ENCODE data around the gene MYO5C. TPM values are rescaled to one million over a fixed set of nuclear protein-coding genes. Genes with fewer than 3 reads are reported as not detected.

Gene MYO5C
- total and polyA plus RNA-seq, 2 of the 4 experiments (the other 2 are of a cell fraction) = under 0.01 to 0.03 TPM

DNA sequence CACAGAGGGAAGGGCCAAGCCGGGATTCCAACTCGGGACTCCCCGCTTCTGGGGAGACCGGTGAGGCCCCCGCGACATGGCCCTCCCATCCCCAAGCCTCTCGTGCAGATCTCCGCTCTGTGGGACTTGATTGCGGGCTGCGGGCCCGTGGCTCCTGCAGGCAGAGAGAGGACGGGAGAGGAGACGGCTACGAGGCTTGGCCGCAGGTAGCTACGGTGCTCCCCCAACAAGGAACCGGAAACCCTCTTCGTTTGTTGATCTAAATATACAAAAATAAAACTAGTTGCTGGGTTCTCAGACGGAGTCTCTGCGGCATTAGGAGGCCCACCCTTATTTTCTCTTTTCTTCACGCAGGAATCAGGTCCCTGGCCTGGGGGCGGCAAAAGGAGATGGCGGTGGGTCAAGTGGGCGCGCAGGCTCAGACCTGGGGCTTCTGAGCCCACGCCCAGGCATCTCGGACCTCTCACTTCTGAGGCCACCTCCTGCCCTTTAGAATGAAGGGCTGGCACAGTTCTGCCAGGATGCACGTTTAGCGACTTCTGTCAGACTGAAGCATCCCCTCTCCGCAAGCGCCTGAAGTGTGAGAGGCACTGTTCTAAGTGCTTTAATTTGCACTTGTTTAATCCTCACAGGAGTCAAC lies 115.3 kb downstream of the MYO5C start:
- Histone ChIP-seq H3K4ac (ENCODE audit: low read depth, low read length) (peak overlapping the region; percentile 49), H2AK5ac (ENCODE audit: low read depth, low read length) (no peak overlapping the region), H3K14ac (replicated peaks; ENCODE audit: low read depth, low read length) (peak overlapping the region; percentile 46), H2BK5ac (ENCODE audit: low read depth, low read length, poor library complexity, severe bottlenecking) (peak overlapping the region; percentile 46), H3K27ac (ENCODE audit: insufficient read depth, low read length) (peak overlapping the region; percentile 70), H4K5ac (ENCODE audit: low read depth, low read length) (peak overlapping the region; percentile 90), H4K20me1 (ENCODE audit: insufficient read depth, low read length) (no peaks in the 10 kb centered on the region), H2AK9ac (replicated peaks; ENCODE audit: low read depth, low read length, poor library complexity) (peak overlapping the region; percentile 65), H3K9me3 (ENCODE audit: control insufficient read depth, insufficient read depth, low read length) (no peaks in the 10 kb centered on the region), H3K36me3 (ENCODE audit: control insufficient read depth, insufficient read depth, low read length) (no peaks in the 10 kb centered on the region), H2BK120ac (ENCODE audit: low read depth, low read length) (peak overlapping the region; percentile 51; the same call in 1 of the 2 replicates), H3K4me1 (ENCODE audit: control insufficient read depth, insufficient read depth, low read length) (peaks cover 2% of the 10 kb centered on the region; the same call in 1 of the 2 replicates), H3K4me3 (ENCODE audit: insufficient read depth, low read depth, low read length) (peak overlapping the region; percentile 97), H3K4me2 (ENCODE audit: low read depth, low read length) (peak overlapping the region; percentile 98), H3K9ac (ENCODE audit: low read depth, low read length) (peak overlapping the region; percentile 83), H2BK20ac (ENCODE audit: low read depth, low read length) (no peak overlapping the region), H3K9me1 (ENCODE audit: insufficient read depth, low read length) (no peaks in the 10 kb centered on the region), H4K91ac (ENCODE audit: insufficient read depth, low read depth, low read length) (peak overlapping the region; percentile 53), H3K27me3 (ENCODE audit: control insufficient read depth, insufficient read depth, low read length) (no peaks in the 10 kb centered on the region; the same call in 1 of the 2 replicates), H3K23ac (ENCODE audit: low read depth, low read length) (peak overlapping the region; percentile 13; the same call in 1 of the 2 replicates), H3K56ac (ENCODE audit: extremely low read depth, insufficient read depth, low read length) (no peak overlapping the region), H4K8ac (ENCODE audit: low read depth in 2 of 2, low read length in 2 of 2) (peak overlapping the region; percentile 83 to 96), H2BK15ac (ENCODE audit: low read depth, low read length) (no peak overlapping the region), H2AFZ (replicated peaks; ENCODE audit: low read length, poor library complexity) (peak overlapping the region; percentile 99), H3K79me1 (ENCODE audit: low read depth in 1 of 2, low read length in 2 of 2) (peaks cover 10 to 18% of the 10 kb centered on the region in 2 experiments; a peak in 3 of 4 replicates), H3K18ac (ENCODE audit: low read depth, low read length) (peak overlapping the region; percentile 77)
- DNase-seq (no peak), ATAC-seq (ENCODE audit: low read depth) (no peak; the same call in 1 of the 2 replicates)
- no CpG with 5 or more reads among the region's 31 CpGs for WGBS, 2 experiments (ENCODE audit: extremely low coverage in 2 of 2, insufficient read length in 1 of 2)
- dilution Hi-C loops (cut with HindIII; ENCODE audit: low sequenced_read_pairs, unreplicated experiment) (no loop called here), in situ Hi-C loops (cut with MboI; ENCODE audit: low sequenced_read_pairs) (no loop called here), intact Hi-C loops (cut with micrococcal nuclease) (loop anchor here (5.0 kb wide), 1 partner anchor 557 kb away; no protein-coding TSS in a partner anchor)
- BruUV-seq (replicated peaks) = no TSS peak
- CTCF ChIA-PET = interaction anchor here (1.7 kb wide), 1 partner anchor 47 kb away, joined by 3 read pairs; no protein-coding TSS in a partner anchor
- TF ChIP-seq, protein P1, sequence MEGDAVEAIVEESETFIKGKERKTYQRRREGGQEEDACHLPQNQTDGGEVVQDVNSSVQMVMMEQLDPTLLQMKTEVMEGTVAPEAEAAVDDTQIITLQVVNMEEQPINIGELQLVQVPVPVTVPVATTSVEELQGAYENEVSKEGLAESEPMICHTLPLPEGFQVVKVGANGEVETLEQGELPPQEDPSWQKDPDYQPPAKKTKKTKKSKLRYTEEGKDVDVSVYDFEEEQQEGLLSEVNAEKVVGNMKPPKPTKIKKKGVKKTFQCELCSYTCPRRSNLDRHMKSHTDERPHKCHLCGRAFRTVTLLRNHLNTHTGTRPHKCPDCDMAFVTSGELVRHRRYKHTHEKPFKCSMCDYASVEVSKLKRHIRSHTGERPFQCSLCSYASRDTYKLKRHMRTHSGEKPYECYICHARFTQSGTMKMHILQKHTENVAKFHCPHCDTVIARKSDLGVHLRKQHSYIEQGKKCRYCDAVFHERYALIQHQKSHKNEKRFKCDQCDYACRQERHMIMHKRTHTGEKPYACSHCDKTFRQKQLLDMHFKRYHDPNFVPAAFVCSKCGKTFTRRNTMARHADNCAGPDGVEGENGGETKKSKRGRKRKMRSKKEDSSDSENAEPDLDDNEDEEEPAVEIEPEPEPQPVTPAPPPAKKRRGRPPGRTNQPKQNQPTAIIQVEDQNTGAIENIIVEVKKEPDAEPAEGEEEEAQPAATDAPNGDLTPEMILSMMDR (conservative IDR thresholded peaks at IDR 0.05; ENCODE audit: low read depth, low read length) = no peak
- TF ChIP-seq NFE2L2 (IDR thresholded peaks at IDR 0.05; ENCODE audit: low read depth, low read length) (no peak), CEBPB (IDR thresholded peaks at IDR 0.05; ENCODE audit: low read depth, low read length) (no peak), RCOR1 (IDR thresholded peaks at IDR 0.05; ENCODE audit: insufficient replicate concordance, low read length) (no peak), CHD1 (IDR thresholded peaks at IDR 0.05; ENCODE audit: low read depth, low read length) (no peak), MAFK (IDR thresholded peaks at IDR 0.05; ENCODE audit: low read depth, low read length) (no peak), RFX5 (IDR thresholded peaks at IDR 0.05; ENCODE audit: low read depth, low read length) (no peak), POLR2A (IDR thresholded peaks at IDR 0.05; ENCODE audit: low read depth, low read length) (no peak), BHLHE40 (IDR thresholded peaks at IDR 0.05; ENCODE audit: low read depth, low read length) (no peak), FOS (IDR thresholded peaks at IDR 0.05; ENCODE audit: low read depth, low read length) (no peak), MAZ (IDR thresholded peaks at IDR 0.05; ENCODE audit: borderline replicate concordance, low read depth, low read length) (no peak), MXI1 (IDR thresholded peaks at IDR 0.05; ENCODE audit: borderline replicate concordance, low read depth, low read length) (no peak)
- TF ChIP-seq, protein P2, sequence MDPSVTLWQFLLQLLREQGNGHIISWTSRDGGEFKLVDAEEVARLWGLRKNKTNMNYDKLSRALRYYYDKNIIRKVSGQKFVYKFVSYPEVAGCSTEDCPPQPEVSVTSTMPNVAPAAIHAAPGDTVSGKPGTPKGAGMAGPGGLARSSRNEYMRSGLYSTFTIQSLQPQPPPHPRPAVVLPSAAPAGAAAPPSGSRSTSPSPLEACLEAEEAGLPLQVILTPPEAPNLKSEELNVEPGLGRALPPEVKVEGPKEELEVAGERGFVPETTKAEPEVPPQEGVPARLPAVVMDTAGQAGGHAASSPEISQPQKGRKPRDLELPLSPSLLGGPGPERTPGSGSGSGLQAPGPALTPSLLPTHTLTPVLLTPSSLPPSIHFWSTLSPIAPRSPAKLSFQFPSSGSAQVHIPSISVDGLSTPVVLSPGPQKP (IDR thresholded peaks at IDR 0.05; ENCODE audit: borderline replicate concordance, low read depth, low read length) = no peak
- TF ChIP-seq, protein P3, sequence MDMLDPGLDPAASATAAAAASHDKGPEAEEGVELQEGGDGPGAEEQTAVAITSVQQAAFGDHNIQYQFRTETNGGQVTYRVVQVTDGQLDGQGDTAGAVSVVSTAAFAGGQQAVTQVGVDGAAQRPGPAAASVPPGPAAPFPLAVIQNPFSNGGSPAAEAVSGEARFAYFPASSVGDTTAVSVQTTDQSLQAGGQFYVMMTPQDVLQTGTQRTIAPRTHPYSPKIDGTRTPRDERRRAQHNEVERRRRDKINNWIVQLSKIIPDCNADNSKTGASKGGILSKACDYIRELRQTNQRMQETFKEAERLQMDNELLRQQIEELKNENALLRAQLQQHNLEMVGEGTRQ (IDR thresholded peaks at IDR 0.05; ENCODE audit: low read depth, low read length) = no peak
- POLR2A ChIA-PET (ENCODE audit: unreplicated experiment) = no interaction called here
